WTC11 (cell line): ENCODE measurements around the gene EBF3. TPM values are rescaled to one million over a fixed set of nuclear protein-coding genes. Genes with fewer than 3 reads are reported as not detected.

ENCODE experiments used
- ATAC-seq: fragments of 200-7000 bp; cut with Tn5 transposase; 2 replicates; pipeline ENCODE4 v1.10.0; 2021; ENCODE audit warnings: mild to moderate bottlenecking, moderate library complexity
- CTCF ChIA-PET: fragments of 300-600 bp; sonication (Branson Sonifier 250); formaldehyde crosslinking; loops from one replicate; lab custom pipeline; 2021; ENCODE audit warnings: antibody characterized with exemption; lab: Charles Lee
- POLR2A ChIA-PET: fragments of 350-600 bp; sonication (Branson Sonifier 250); formaldehyde crosslinking; loops from one replicate; lab custom pipeline; 2021; ENCODE audit warnings: antibody characterized with exemption; lab: Charles Lee
- DNase-seq: peaks from one replicate; pipeline ENCODE4 v3.0.0; 2021; ENCODE audit warnings: low spot score
- H3K27ac Mint-ChIP-seq: 2 replicates; pipeline ENCODE4 v1.8.0; 2021; ENCODE audit warnings: mixed read lengths
- H3K27me3 Mint-ChIP-seq: 2 replicates; pipeline ENCODE4 v1.8.0; 2021; ENCODE audit warnings: low read depth, mild to moderate bottlenecking, moderate library complexity, mixed read lengths
- H3K36me3 Mint-ChIP-seq: 2 replicates; pipeline ENCODE4 v1.8.0; 2021; ENCODE audit warnings: mixed read lengths
- H3K4me1 Mint-ChIP-seq: 2 replicates; pipeline ENCODE4 v1.8.0; 2022; ENCODE audit warnings: mixed read lengths
- H3K4me3 Mint-ChIP-seq: 2 replicates; pipeline ENCODE4 v1.8.0; 2021; ENCODE audit warnings: mild to moderate bottlenecking, moderate library complexity, mixed read lengths
- H3K9me3 Mint-ChIP-seq: 2 replicates; pipeline ENCODE4 v1.8.0; 2021; ENCODE audit warnings: mixed read lengths
- ATF1 ChIP-seq: sonication (generic); formaldehyde crosslinking; IDR thresholded peaks from 2 replicates; pipeline ENCODE4 v1.8.1; 2023; ENCODE audit warnings: mild to moderate bottlenecking, moderate library complexity, missing genetic modification reagents
- CBFB ChIP-seq: sonication (generic); formaldehyde crosslinking; IDR thresholded peaks from 2 replicates; pipeline ENCODE4 v1.8.1; 2022; ENCODE audit warnings: mild to moderate bottlenecking, low read depth, missing genetic modification reagents
- CREB1 ChIP-seq: sonication (generic); formaldehyde crosslinking; IDR thresholded peaks from 2 replicates; pipeline ENCODE4 v1.8.0; 2023; ENCODE audit warnings: mild to moderate bottlenecking, missing genetic modification reagents
- CREM ChIP-seq: sonication (generic); formaldehyde crosslinking; IDR thresholded peaks from 2 replicates; pipeline ENCODE4 v1.8.1; 2022; ENCODE audit warnings: mild to moderate bottlenecking, missing genetic modification reagents, moderate library complexity
- GTF2I ChIP-seq: fragments of 250-450 bp; sonication (Bioruptor Pico); conservative IDR thresholded peaks from 2 replicates; pipeline ENCODE4 v1.4.0; 2021; ENCODE audit warnings: mild to moderate bottlenecking
- KAT7 ChIP-seq: sonication (generic); formaldehyde crosslinking; IDR thresholded peaks from 2 replicates; pipeline ENCODE4 v1.8.1; 2023; ENCODE audit warnings: missing genetic modification reagents, mild to moderate bottlenecking, borderline replicate concordance
- NFATC4 ChIP-seq: fragments of 250-450 bp; sonication (Bioruptor Pico); IDR thresholded peaks from 2 replicates; pipeline ENCODE4 v1.9.0; 2021; ENCODE audit warnings: mild to moderate bottlenecking
- SP1 ChIP-seq: sonication (generic); formaldehyde crosslinking; conservative IDR thresholded peaks from 2 replicates; pipeline ENCODE4 v1.8.1; 2022; ENCODE audit warnings: missing genetic modification reagents
- ZNF138 ChIP-seq: sonication (generic); formaldehyde crosslinking; conservative IDR thresholded peaks from 2 replicates; pipeline ENCODE4 v1.8.1; 2022; ENCODE audit warnings: mild to moderate bottlenecking, moderate library complexity, missing genetic modification reagents
- ZNF232 ChIP-seq: sonication (generic); formaldehyde crosslinking; IDR thresholded peaks from 2 replicates; pipeline ENCODE4 v1.8.0; 2022; ENCODE audit warnings: mild to moderate bottlenecking, missing genetic modification reagents
- total RNA-seq: library from RNA; stranded (reverse); gene quantifications from 3 replicates; pipeline ENCODE4 v1.2.3, GENCODE V29; 2021
- TF ChIP-seq, protein P1 (sequence below): fragments of 250-450 bp; sonication (Bioruptor Pico); IDR thresholded peaks from 2 replicates; pipeline ENCODE4 v2.1.2; 2022; ENCODE audit warnings: mild to moderate bottlenecking, moderate library complexity
- TF ChIP-seq, protein P2 (sequence below): sonication (generic); formaldehyde crosslinking; IDR thresholded peaks from 2 replicates; pipeline ENCODE4 v1.8.0; 2022; ENCODE audit warnings: mild to moderate bottlenecking, missing genetic modification reagents
- TF ChIP-seq, protein P3 (sequence below): sonication (generic); formaldehyde crosslinking; IDR thresholded peaks from 2 replicates; pipeline ENCODE4 v1.8.1; 2022; ENCODE audit warnings: low read depth, mild to moderate bottlenecking, moderate library complexity, missing genetic modification reagents, borderline replicate concordance
- TF ChIP-seq, protein P4 (sequence below): sonication (generic); formaldehyde crosslinking; IDR thresholded peaks from 2 replicates; pipeline ENCODE4 v1.8.1; 2023; ENCODE audit warnings: mild to moderate bottlenecking, missing genetic modification reagents
- TF ChIP-seq, protein P5 (sequence below): sonication (generic); formaldehyde crosslinking; IDR thresholded peaks from 2 replicates; pipeline ENCODE4 v1.8.0; 2022; ENCODE audit warnings: mild to moderate bottlenecking, missing genetic modification reagents
- TF ChIP-seq, protein P6 (sequence below): sonication (generic); formaldehyde crosslinking; IDR thresholded peaks from 2 replicates; pipeline ENCODE4 v1.8.1; 2023; ENCODE audit warnings: mild to moderate bottlenecking, missing genetic modification reagents, moderate library complexity
- TF ChIP-seq, protein P7 (sequence below): sonication (generic); formaldehyde crosslinking; IDR thresholded peaks from 2 replicates; pipeline ENCODE4 v1.8.1; 2022; ENCODE audit warnings: low read depth, missing genetic modification reagents, borderline replicate concordance
- TF ChIP-seq, protein P8 (sequence below): sonication (generic); formaldehyde crosslinking; IDR thresholded peaks from 2 replicates; pipeline ENCODE4 v1.8.1; 2022; ENCODE audit warnings: mild to moderate bottlenecking, missing genetic modification reagents, moderate library complexity, borderline replicate concordance
- TF ChIP-seq, protein P9 (sequence below): fragments of 250-450 bp; sonication (Bioruptor Pico); IDR thresholded peaks from 2 replicates; pipeline ENCODE4 v1.9.0; 2021; ENCODE audit warnings: moderate library complexity, mild to moderate bottlenecking, inconsistent platforms, borderline replicate concordance
- TF ChIP-seq, protein P10 (sequence below): fragments of 250-450 bp; sonication (Bioruptor Pico); IDR thresholded peaks from 2 replicates; pipeline ENCODE4 v1.9.0; 2021; ENCODE audit warnings: mild to moderate bottlenecking

EBF3 gene
- total RNA-seq, 1 experiment from 2014 or later, result 1.2 TPM

DNA sequence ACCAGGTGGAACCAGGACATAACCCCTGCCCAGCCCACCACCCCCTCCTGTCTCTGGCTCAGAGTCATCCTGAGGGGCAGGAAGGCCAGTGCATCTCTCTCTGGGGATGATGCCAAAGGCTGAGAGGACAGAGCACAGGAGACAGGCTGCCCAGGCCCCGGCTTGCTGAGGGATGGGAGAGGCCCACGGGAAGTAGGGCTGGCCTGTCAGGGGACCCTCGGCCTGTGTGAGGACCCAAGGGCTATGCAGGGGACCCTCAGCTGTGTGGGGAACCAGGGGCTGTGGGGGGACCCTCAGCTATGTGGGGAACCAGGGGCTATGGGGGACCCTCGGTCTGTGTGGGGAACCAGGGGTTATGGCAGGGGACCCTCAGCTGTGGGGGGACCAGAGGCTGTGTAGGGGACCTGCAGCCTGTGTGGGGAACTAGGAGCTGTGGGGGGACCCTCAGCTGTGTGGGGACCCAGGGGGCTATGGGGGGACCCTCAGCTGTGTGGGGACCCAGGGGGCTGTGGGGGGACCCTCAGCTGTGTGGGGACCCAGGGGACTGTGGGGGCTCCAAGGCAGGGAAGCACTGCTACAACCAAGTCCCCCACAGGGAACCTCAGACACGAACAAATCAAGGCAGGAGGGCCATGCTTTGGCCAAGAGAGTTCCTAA is 27.7 kb downstream of the EBF3 start (continued):
- TF ChIP-seq, protein P1, sequence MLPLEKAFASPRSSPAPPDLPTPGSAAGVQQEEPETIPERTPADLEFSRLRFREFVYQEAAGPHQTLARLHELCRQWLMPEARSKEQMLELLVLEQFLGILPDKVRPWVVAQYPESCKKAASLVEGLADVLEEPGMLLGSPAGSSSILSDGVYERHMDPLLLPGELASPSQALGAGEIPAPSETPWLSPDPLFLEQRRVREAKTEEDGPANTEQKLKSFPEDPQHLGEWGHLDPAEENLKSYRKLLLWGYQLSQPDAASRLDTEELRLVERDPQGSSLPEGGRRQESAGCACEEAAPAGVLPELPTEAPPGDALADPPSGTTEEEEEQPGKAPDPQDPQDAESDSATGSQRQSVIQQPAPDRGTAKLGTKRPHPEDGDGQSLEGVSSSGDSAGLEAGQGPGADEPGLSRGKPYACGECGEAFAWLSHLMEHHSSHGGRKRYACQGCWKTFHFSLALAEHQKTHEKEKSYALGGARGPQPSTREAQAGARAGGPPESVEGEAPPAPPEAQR (CRISPR knock-in tag), result no peak
- TF ChIP-seq, protein P2, sequence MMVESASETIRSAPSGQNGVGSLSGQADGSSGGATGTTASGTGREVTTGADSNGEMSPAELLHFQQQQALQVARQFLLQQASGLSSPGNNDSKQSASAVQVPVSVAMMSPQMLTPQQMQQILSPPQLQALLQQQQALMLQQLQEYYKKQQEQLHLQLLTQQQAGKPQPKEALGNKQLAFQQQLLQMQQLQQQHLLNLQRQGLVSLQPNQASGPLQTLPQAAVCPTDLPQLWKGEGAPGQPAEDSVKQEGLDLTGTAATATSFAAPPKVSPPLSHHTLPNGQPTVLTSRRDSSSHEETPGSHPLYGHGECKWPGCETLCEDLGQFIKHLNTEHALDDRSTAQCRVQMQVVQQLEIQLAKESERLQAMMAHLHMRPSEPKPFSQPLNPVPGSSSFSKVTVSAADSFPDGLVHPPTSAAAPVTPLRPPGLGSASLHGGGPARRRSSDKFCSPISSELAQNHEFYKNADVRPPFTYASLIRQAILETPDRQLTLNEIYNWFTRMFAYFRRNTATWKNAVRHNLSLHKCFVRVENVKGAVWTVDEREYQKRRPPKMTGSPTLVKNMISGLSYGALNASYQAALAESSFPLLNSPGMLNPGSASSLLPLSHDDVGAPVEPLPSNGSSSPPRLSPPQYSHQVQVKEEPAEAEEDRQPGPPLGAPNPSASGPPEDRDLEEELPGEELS (CRISPR knock-in tag), result no peak
- TF ChIP-seq ZNF232 (no peak), ATF1 (no peak), NFATC4 (CRISPR knock-in tag) (no peak), ZNF138 (CRISPR knock-in tag) (no peak), CREM (CRISPR knock-in tag) (no peak)
- TF ChIP-seq, protein P3, sequence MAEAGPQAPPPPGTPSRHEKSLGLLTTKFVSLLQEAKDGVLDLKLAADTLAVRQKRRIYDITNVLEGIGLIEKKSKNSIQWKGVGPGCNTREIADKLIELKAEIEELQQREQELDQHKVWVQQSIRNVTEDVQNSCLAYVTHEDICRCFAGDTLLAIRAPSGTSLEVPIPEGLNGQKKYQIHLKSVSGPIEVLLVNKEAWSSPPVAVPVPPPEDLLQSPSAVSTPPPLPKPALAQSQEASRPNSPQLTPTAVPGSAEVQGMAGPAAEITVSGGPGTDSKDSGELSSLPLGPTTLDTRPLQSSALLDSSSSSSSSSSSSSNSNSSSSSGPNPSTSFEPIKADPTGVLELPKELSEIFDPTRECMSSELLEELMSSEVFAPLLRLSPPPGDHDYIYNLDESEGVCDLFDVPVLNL, result no peak

DNA sequence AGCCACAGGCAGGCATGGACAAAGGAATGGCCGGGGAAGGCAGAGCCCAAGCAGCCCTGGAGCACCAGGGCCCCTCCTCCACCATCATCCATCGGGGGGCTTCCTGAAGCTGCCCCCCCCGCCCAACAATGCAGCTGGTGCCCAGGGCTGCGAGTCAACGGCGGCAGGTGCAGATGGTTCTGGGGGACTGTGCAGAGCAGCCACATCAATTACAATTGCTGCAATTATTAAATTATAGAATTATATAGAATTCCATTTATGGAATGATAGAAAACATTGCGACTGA is 28.3 kb downstream of the EBF3 start:
- Mint-ChIP-seq H3K27ac (no peak overlapping the region), H3K36me3 (no peaks in the 10 kb centered on the region), H3K4me3 (no peak overlapping the region), H3K27me3 (no peaks in the 10 kb centered on the region; the same call in 1 of the 2 replicates), H3K4me1 (peaks cover 4% of the 10 kb centered on the region; the same call in 1 of the 2 replicates), H3K9me3 (no peaks in the 10 kb centered on the region)
- ATAC-seq (no peak), DNase-seq (no peak)
- POLR2A ChIA-PET, result no interaction called here
- CTCF ChIA-PET, result no interaction called here
- TF ChIP-seq NFATC4 (CRISPR knock-in tag) (no peak), KAT7 (CRISPR knock-in tag) (no peak), GTF2I (CRISPR knock-in tag) (no peak), SP1 (CRISPR knock-in tag) (no peak), CBFB (no peak), CREB1 (no peak)
- TF ChIP-seq, protein P4, sequence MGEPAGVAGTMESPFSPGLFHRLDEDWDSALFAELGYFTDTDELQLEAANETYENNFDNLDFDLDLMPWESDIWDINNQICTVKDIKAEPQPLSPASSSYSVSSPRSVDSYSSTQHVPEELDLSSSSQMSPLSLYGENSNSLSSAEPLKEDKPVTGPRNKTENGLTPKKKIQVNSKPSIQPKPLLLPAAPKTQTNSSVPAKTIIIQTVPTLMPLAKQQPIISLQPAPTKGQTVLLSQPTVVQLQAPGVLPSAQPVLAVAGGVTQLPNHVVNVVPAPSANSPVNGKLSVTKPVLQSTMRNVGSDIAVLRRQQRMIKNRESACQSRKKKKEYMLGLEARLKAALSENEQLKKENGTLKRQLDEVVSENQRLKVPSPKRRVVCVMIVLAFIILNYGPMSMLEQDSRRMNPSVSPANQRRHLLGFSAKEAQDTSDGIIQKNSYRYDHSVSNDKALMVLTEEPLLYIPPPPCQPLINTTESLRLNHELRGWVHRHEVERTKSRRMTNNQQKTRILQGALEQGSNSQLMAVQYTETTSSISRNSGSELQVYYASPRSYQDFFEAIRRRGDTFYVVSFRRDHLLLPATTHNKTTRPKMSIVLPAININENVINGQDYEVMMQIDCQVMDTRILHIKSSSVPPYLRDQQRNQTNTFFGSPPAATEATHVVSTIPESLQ (CRISPR knock-in tag), result no peak
- TF ChIP-seq, protein P5, sequence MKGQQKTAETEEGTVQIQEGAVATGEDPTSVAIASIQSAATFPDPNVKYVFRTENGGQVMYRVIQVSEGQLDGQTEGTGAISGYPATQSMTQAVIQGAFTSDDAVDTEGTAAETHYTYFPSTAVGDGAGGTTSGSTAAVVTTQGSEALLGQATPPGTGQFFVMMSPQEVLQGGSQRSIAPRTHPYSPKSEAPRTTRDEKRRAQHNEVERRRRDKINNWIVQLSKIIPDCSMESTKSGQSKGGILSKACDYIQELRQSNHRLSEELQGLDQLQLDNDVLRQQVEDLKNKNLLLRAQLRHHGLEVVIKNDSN, result no peak
- TF ChIP-seq, protein P6, sequence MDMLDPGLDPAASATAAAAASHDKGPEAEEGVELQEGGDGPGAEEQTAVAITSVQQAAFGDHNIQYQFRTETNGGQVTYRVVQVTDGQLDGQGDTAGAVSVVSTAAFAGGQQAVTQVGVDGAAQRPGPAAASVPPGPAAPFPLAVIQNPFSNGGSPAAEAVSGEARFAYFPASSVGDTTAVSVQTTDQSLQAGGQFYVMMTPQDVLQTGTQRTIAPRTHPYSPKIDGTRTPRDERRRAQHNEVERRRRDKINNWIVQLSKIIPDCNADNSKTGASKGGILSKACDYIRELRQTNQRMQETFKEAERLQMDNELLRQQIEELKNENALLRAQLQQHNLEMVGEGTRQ, result no peak
- TF ChIP-seq, protein P7, sequence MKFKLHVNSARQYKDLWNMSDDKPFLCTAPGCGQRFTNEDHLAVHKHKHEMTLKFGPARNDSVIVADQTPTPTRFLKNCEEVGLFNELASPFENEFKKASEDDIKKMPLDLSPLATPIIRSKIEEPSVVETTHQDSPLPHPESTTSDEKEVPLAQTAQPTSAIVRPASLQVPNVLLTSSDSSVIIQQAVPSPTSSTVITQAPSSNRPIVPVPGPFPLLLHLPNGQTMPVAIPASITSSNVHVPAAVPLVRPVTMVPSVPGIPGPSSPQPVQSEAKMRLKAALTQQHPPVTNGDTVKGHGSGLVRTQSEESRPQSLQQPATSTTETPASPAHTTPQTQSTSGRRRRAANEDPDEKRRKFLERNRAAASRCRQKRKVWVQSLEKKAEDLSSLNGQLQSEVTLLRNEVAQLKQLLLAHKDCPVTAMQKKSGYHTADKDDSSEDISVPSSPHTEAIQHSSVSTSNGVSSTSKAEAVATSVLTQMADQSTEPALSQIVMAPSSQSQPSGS (CRISPR knock-in tag), result no peak
- TF ChIP-seq, protein P8, sequence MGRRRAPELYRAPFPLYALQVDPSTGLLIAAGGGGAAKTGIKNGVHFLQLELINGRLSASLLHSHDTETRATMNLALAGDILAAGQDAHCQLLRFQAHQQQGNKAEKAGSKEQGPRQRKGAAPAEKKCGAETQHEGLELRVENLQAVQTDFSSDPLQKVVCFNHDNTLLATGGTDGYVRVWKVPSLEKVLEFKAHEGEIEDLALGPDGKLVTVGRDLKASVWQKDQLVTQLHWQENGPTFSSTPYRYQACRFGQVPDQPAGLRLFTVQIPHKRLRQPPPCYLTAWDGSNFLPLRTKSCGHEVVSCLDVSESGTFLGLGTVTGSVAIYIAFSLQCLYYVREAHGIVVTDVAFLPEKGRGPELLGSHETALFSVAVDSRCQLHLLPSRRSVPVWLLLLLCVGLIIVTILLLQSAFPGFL (CRISPR knock-in tag), result no peak
- TF ChIP-seq, protein P9, sequence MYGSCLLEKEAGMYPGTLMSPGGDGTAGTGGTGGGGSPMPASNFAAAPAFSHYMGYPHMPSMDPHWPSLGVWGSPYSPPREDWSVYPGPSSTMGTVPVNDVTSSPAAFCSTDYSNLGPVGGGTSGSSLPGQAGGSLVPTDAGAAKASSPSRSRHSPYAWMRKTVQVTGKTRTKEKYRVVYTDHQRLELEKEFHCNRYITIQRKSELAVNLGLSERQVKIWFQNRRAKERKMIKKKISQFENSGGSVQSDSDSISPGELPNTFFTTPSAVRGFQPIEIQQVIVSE (CRISPR knock-in tag), result no peak
- TF ChIP-seq, protein P10, sequence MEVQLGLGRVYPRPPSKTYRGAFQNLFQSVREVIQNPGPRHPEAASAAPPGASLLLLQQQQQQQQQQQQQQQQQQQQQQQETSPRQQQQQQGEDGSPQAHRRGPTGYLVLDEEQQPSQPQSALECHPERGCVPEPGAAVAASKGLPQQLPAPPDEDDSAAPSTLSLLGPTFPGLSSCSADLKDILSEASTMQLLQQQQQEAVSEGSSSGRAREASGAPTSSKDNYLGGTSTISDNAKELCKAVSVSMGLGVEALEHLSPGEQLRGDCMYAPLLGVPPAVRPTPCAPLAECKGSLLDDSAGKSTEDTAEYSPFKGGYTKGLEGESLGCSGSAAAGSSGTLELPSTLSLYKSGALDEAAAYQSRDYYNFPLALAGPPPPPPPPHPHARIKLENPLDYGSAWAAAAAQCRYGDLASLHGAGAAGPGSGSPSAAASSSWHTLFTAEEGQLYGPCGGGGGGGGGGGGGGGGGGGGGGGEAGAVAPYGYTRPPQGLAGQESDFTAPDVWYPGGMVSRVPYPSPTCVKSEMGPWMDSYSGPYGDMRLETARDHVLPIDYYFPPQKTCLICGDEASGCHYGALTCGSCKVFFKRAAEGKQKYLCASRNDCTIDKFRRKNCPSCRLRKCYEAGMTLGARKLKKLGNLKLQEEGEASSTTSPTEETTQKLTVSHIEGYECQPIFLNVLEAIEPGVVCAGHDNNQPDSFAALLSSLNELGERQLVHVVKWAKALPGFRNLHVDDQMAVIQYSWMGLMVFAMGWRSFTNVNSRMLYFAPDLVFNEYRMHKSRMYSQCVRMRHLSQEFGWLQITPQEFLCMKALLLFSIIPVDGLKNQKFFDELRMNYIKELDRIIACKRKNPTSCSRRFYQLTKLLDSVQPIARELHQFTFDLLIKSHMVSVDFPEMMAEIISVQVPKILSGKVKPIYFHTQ (CRISPR knock-in tag), result no peak
